HCT116 (cell line): ENCODE data around the gene FEZF2. TPM values are rescaled to one million over a fixed set of nuclear protein-coding genes. Genes with fewer than 3 reads are reported as not detected.

Experiments used
- ATAC-seq: fragments of 200-7000 bp; cut with Tn5 transposase; 2 replicates; pipeline ENCODE4 v1.9.1; 2020; ENCODE audit warnings: mild to moderate bottlenecking, moderate library complexity
- BruUV-seq: library from RNA; stranded (reverse); fragments of 400-500 nt; replicated peaks from 2 replicates; lab custom pipeline; 2021; lab: Mats Ljungman, UMichigan
- CTCF ChIA-PET: fragments of 300-600 bp; sonication (Branson Sonifier 250); formaldehyde crosslinking; loops from one replicate; lab custom pipeline; 2021; ENCODE audit warnings: antibody characterized with exemption; lab: Charles Lee
- POLR2A ChIA-PET: fragments of 300-600, 350-600 bp; sonication (Branson Sonifier 250); formaldehyde crosslinking; loops from one replicate; lab custom pipeline; 2021; ENCODE audit warnings: antibody characterized with exemption; lab: Charles Lee
- RAD21 ChIA-PET, 2 experiments: fragments of 300-600 bp; sonication (Branson Sonifier 250); formaldehyde crosslinking; loops; one replicate each; lab custom pipeline; 2023; ENCODE audit warnings: low total read pairs in 2 of 2; ENCODE audit not compliant: uncharacterized antibody in 2 of 2, unreplicated experiment in 2 of 2, low non-redundant PET in 1 of 2; lab: Charles Lee
- DNase-seq: peaks from one replicate; pipeline ENCODE4 v3.0.0-alpha.2; 2010; ENCODE audit warnings: low read depth, low spot score
- H2AFZ ChIP-seq: fragments of 200-600 bp; shearing (Covaris generic), sonication (generic); 2 replicates; pipeline ENCODE4 v1.6.1; 2017; ENCODE audit warnings: low read depth, mixed run types, mixed read lengths, antibody characterized with exemption, low read length; ENCODE audit not compliant: poor library complexity, severe bottlenecking
- H3K27ac ChIP-seq: 2 replicates; pipeline ENCODE4 v1.5.1; 2012; ENCODE audit warnings: low read depth, low read length
- H3K27me3 ChIP-seq: fragments of 200-600 bp; sonication (generic); 2 replicates; pipeline ENCODE4 v1.6.1; 2016; ENCODE audit warnings: mixed run types, low read length, mixed read lengths; ENCODE audit not compliant: insufficient read depth
- H3K36me3 ChIP-seq, 2 experiments: fragments of 200-500 bp in 1 of 2; fragments of 200-600 bp in 1 of 2; sonication (Bioruptor generic) in 1 of 2; sonication (generic) in 1 of 2; 2 replicates each; pipeline versions ENCODE4 v1.5.1 to v1.6.1; 2014 to 2016; ENCODE audit warnings: low read length in 2 of 2, inconsistent platforms in 1 of 2, mixed read lengths in 1 of 2, mixed run types in 1 of 2; ENCODE audit not compliant: insufficient read depth in 2 of 2, control insufficient read depth in 1 of 2
- H3K4me1 ChIP-seq, 2 experiments: fragments of 200-600 bp in 1 of 2; sonication (generic) in 1 of 2; 2 replicates each; pipeline versions ENCODE4 v1.5.1 to v1.6.1; 2012 to 2017; ENCODE audit warnings: low read length in 2 of 2, inconsistent platforms in 1 of 2, mild to moderate bottlenecking in 1 of 2, mixed read lengths in 1 of 2, mixed run types in 1 of 2, moderate library complexity in 1 of 2; ENCODE audit not compliant: insufficient read depth in 2 of 2, control insufficient read depth in 1 of 2
- H3K4me2 ChIP-seq: fragments of 200-600 bp; sonication (generic); 2 replicates; pipeline ENCODE4 v1.6.1; 2017; ENCODE audit warnings: mixed run types, low read length, mixed read lengths
- H3K4me3 ChIP-seq, 2 experiments: fragments of 200-600 bp in 1 of 2; sonication (generic) in 1 of 2; replicated peaks in 1 of 2; 2 replicates each; pipeline ENCODE4 v1.5.1; 2011 to 2016; ENCODE audit warnings: low read length in 2 of 2, control low read depth in 1 of 2, low read depth in 1 of 2, mild to moderate bottlenecking in 1 of 2, mixed read lengths in 1 of 2, mixed run types in 1 of 2
- H3K79me2 ChIP-seq: fragments of 200-600 bp; sonication (generic); 2 replicates; pipeline ENCODE4 v1.6.1; 2017; ENCODE audit warnings: mild to moderate bottlenecking, mixed run types, low read length, moderate library complexity, mixed read lengths; ENCODE audit not compliant: insufficient read depth
- H3K9ac ChIP-seq: fragments of 200-600 bp; sonication (generic); 2 replicates; pipeline ENCODE4 v1.6.1; 2016; ENCODE audit warnings: low read length, mixed read lengths
- H3K9me2 ChIP-seq: fragments of 200-600 bp; sonication (generic), shearing (Covaris generic); 2 replicates; pipeline ENCODE4 v1.6.1; 2017; ENCODE audit warnings: mixed run types, mild to moderate bottlenecking, moderate library complexity; ENCODE audit not compliant: insufficient read depth
- H3K9me3 ChIP-seq, 2 experiments: fragments of 200-500 bp in 1 of 2; fragments of 200-600 bp in 1 of 2; sonication (Bioruptor generic) in 1 of 2; sonication (generic) in 1 of 2; 2 replicates each; pipeline ENCODE4 v1.6.1; 2014 to 2017; ENCODE audit warnings: low read length in 2 of 2, mixed read lengths in 2 of 2, inconsistent platforms in 1 of 2, low read depth in 1 of 2, mild to moderate bottlenecking in 1 of 2, mixed run types in 1 of 2, moderate library complexity in 1 of 2; ENCODE audit not compliant: control insufficient read depth in 1 of 2, insufficient read depth in 1 of 2
- H4K20me1 ChIP-seq: fragments of 200-600 bp; sonication (generic), shearing (Covaris generic); 2 replicates; pipeline ENCODE4 v1.6.1; 2017; ENCODE audit warnings: mixed run types, mild to moderate bottlenecking, moderate library complexity; ENCODE audit not compliant: insufficient read depth
- CEBPB ChIP-seq: IDR thresholded peaks from 2 replicates; pipeline ENCODE4 v1.6.1; 2012; ENCODE audit warnings: low read depth
- EGR1 ChIP-seq: IDR thresholded peaks from 2 replicates; pipeline ENCODE4 v1.6.1; 2012; ENCODE audit warnings: low read depth
- ELF1 ChIP-seq: IDR thresholded peaks from 2 replicates; pipeline ENCODE4 v1.6.1; 2012; ENCODE audit warnings: low read depth, borderline replicate concordance
- EZH2 ChIP-seq: fragments of 200-600 bp; sonication (generic); IDR thresholded peaks from 2 replicates; pipeline ENCODE4 v1.6.1; 2017; ENCODE audit warnings: antibody characterized with exemption, mixed run types
- MAX ChIP-seq: IDR thresholded peaks from 2 replicates; pipeline ENCODE4 v1.6.1; 2012
- POLR2AphosphoS5 ChIP-seq: IDR thresholded peaks from 2 replicates; pipeline ENCODE4 v1.6.1; 2011; ENCODE audit warnings: mild to moderate bottlenecking, low read depth, low read length, moderate library complexity
- REST ChIP-seq: IDR thresholded peaks from 2 replicates; pipeline ENCODE4 v1.6.1; 2012; ENCODE audit warnings: low read depth
- SIN3A ChIP-seq: IDR thresholded peaks from 2 replicates; pipeline ENCODE4 v1.6.1; 2012; ENCODE audit warnings: low read depth
- SP1 ChIP-seq: IDR thresholded peaks from 2 replicates; pipeline ENCODE4 v1.6.1; 2012; ENCODE audit warnings: low read depth
- TCF7L2 ChIP-seq: IDR thresholded peaks from 2 replicates; pipeline ENCODE4 v1.7.0; 2011; ENCODE audit warnings: borderline replicate concordance, inconsistent platforms; ENCODE audit not compliant: insufficient read depth, insufficient read length; ENCODE audit errors: extremely low read depth
- ZFX ChIP-seq: fragments of 450-650 bp; IDR thresholded peaks from 2 replicates; pipeline ENCODE4 v1.6.1; 2017
- ZNF274 ChIP-seq: fragments of 200-500 bp; sonication (Bioruptor generic); IDR thresholded peaks from 2 replicates; pipeline ENCODE4 v1.6.1; 2014; ENCODE audit warnings: mild to moderate bottlenecking, low read depth, low read length, inconsistent platforms
- intact Hi-C: fragments of 100-400 bp; cut with micrococcal nuclease; formaldehyde crosslinking; loops from 2 replicates; pipeline ENCODE4 v1.10.0; 2022
- total RNA-seq: library from RNA; stranded (reverse); gene quantifications from one replicate; pipeline ENCODE4 v1.2.1, GENCODE V29; 2021; ENCODE audit not compliant: unreplicated experiment

FEZF2 gene
- total RNA-seq, 1 experiment from 2014 or later, result not detected

- POLR2A ChIA-PET, result no interaction called here
- Histone ChIP-seq H2AFZ (no peak overlapping the region), H3K27ac (no peak overlapping the region), H3K4me2 (no peak overlapping the region), H3K4me3 (no peak overlapping the region), H3K9me2 (no peaks in the 10 kb centered on the region), H3K79me2 (no peaks in the 10 kb centered on the region), H3K9ac (no peak overlapping the region)
- ATAC-seq (no peak), DNase-seq (no peak)
- CTCF ChIA-PET, result no interaction called here
- TF ChIP-seq SIN3A, result no peak
- TF ChIP-seq REST, result no peak
- TF ChIP-seq EZH2, result no peak
- TF ChIP-seq MAX, result no peak
- TF ChIP-seq POLR2AphosphoS5, result no peak
- no peak for TF ChIP-seq CEBPB
- TF ChIP-seq EGR1, result no peak
- TF ChIP-seq SP1, result no peak
- no peak for TF ChIP-seq TCF7L2
- no peak for TF ChIP-seq ZNF274
- TF ChIP-seq ELF1, result no peak
- no peak for TF ChIP-seq ZFX
- TF ChIP-seq, all 23 proteins: peak for 0
- intact Hi-C loops, result no loop called here
- Histone ChIP-seq H4K20me1 (no peaks in the 10 kb centered on the region), H3K36me3 (no peaks in the 10 kb centered on the region), H3K9me3 (no peaks in the 10 kb centered on the region), H3K27me3 (peaks cover 20% of the 10 kb centered on the region), H3K4me1 (no peaks in the 10 kb centered on the region)
- BruUV-seq, result no TSS peak
- RAD21 ChIA-PET, result no interaction called here
Observed at GRCh38 chr3:62363275-62363674, 10.1 kb downstream of the FEZF2 start.
